Endothelial cell of hepatic sinusoid (primary cell): ENCODE data around the gene SLIT1.

Experiments
- in situ Hi-C: cut with HindIII; loops from 2 replicates; pipeline ENCODE4 v1.10.0; 2017; ENCODE audit warnings: low sequenced_read_pairs

The SLIT1 gene

DNA sequence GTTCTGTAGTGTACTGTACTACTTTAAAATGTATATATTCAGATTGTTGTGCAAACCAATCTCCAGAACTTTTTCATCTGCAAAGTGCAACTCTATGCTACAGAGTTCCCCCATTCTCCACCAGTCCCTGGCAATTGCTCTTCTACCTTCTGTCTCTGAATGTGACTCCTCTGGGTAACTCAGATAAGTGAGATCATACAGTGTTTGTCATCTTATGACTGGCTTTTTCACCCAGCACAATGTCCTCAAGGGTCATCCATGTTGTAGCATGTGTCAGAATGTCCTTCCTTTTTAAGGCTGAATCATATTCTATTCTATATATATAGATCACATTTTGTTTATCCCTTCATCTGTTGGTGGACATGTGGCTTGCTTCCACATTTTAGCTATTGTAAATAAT lies 10.8 kb downstream of the SLIT1 start:
- in situ Hi-C loops, result no loop called here

DNA sequence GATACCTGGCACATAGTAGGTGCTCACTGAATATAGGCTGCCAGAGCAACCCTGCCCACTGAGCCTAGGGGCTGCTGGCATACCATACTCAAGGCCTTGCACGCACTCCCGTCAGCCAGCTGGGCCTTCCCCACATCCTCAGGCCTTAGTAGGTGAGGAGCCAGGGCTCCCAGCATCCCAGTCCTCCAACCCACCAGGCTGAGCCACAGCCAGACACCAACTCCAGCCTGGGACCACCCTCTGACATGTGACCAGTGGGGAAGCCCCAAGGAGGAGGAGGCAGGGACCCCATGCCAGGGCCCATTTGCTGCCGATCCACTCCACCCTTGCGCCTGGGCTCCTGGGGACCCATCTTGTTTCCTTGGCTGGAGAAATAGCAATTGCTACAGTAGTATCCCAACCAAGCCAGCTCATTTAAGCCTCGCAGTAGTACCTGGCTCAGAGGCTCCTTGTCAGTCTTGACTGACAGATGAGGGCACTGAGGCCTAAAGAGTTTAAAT lies 11.4 kb downstream of the SLIT1 start:
- in situ Hi-C loops, result no loop called here

GRCh38 chr10:97173036-97173435 lies 12.7 kb downstream of the SLIT1 start:
- in situ Hi-C loops, result no loop called here

- in situ Hi-C loops, result no loop called here
These were observed 14.8 kb downstream of the SLIT1 start for GRCh38 chr10:97171001-97171400.

DNA sequence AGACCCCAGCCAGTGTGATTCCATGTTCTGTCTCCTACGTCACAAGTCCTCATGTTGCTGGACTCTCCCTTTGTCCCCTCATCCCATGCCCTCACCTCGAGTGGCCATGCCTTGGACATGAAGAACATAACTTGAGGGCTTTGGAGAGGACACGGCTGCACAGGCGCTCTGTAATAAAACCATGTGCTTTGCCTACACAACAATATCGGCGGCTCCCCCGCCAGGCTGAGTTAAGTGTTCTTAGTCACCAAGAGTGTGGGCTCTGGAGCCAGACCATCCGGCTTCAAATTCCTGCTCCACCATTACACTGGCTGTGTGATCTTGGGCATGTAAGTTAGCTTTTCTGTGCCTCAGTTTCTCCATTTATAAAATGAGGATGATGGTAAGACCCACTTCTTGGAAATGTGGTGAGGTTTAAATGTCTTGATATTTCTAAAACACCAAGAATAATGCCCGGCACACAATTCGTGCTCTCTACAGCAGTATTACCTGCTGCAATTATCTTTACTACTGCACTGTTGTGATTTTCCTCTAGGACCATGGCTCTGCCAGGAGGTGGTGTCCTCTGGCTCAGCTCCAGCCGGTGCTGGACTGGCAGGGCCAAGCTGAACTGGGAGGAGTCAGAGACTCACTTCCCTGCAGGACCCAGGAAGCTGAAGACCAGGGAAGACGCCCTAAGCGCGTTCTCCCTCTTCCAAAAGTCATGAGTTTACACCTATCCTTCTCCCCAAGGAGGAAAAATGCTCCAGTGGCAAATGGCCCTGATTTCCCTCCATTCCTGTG lies 15.7 kb downstream of the SLIT1 start:
- in situ Hi-C loops, result no loop called here

DNA sequence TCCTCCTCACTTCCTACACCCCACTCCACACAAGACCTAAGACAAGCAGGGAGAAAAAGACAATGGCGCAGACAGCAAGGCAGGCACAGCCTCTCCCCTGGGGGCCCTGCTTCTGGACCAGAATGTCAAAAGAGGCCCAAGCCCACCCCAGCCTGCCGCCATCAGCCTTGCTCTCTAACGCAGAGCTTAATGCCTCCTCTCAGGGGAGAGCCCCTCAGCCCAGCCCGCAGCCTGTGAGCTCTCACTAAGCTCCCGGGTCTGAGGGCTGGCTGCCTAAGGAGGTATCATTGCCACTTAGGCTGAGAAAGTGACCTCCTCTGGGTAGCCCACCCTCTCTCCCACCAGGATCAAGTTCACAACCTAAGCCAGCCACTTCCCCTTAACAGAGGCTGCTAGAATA lies 16.7 kb downstream of the SLIT1 start:
- in situ Hi-C loops, result no loop called here

GRCh38 chr10:97168645-97169044 lies 17.1 kb downstream of the SLIT1 start:
- in situ Hi-C loops, result no loop called here

DNA sequence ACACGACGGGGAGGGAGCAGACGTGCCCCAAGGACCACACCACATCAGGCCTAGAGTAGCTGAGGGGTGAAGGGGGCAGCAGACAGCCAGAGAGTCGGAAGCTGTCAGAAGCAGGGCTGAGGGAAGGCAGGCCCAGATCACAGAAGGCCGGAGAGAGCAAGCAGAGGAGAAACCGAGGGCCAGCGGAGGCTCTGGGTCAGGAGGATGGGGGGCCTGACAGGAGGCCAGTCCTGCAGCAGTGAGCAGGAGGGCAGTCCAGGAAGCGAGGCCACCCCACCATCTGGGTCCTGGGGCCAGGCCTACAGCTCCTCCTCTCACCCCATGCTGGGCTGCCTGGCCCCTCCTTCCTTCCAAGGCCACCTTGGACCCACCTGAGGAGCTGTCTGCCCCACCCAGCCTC lies 20.3 kb downstream of the SLIT1 start:
- in situ Hi-C loops, result no loop called here

GRCh38 chr10:97163781-97164501 lies 21.8 kb downstream of the SLIT1 start:
- in situ Hi-C loops, result no loop called here

DNA sequence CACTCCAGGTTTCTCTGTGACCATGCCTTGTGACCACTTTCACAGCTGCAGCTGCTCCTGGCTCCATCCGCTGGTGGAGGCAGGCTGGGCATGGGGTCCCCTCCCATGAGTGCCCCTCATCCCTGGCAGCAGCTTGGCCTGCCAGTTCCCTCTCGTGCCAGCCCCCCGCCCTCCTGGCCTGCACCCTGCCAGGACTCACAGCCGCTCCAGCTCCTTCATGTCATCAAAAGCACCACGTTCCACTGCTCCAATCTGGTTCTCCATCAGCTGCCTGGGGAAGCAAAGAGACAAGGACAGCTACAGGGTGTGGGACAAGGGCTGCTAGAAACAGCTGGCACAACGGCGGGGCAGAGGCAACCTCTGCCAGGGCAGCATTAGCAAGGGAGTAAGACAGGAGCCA lies 22.6 kb downstream of the SLIT1 start:
- in situ Hi-C loops, result no loop called here

GRCh38 chr10:97159646-97160305 lies 26.0 kb downstream of the SLIT1 start:
- in situ Hi-C loops, result loop anchor here (5.0 kb wide), 1 partner anchor 68 kb away; no protein-coding TSS in a partner anchor

DNA sequence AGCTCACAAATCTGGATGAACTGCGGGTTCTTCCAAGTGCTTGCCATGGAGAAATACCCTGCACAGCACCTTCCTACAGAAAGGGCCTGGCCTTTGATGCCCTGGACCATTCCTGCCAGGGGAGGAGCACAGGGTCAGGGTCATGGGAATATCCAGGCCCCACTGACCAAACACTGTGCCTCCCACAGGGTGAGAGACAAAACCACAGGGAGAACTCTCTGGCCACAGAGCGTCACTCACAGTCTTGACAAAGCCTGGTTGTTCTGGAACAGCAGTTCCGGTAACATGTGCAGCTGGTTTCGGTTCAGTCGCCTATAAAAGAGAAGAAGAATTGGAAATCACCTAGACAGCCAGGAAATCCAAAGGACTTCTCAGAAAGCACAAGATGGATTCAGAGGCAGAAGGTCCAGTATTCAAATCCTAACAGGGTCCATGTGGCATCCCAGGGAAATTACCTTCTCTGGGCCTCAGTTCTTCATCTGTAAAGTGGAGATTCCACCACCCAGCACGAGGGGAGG lies 28.1 kb downstream of the SLIT1 start:
- in situ Hi-C loops, result loop anchor here (5.0 kb wide), 1 partner anchor 70 kb away; no protein-coding TSS in a partner anchor

- in situ Hi-C loops, result loop anchor here (5.0 kb wide), 1 partner anchor 73 kb away; no protein-coding TSS in a partner anchor
These were observed 31.0 kb downstream of the SLIT1 start for GRCh38 chr10:97154781-97155180.

DNA sequence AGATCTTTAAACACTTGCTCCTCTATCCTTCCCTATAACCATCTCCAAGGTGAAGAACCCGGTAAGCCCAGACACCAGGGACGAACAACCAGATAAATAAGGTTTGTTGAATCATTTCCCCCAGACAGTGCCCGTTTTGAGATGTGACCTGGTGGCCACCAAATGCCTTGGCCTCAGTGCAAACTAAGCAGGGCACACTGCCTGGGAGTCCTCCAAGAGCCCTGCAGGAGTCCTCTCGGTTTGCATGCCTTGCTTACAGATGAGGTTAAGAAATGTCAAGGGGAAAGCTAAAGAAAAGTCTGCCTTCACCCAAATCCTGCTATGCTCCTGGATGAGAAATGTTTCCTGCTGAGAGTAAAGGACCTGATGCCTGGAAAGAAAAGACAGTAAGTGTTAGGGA lies 31.6 kb downstream of the SLIT1 start:
- in situ Hi-C loops, result no loop called here

DNA sequence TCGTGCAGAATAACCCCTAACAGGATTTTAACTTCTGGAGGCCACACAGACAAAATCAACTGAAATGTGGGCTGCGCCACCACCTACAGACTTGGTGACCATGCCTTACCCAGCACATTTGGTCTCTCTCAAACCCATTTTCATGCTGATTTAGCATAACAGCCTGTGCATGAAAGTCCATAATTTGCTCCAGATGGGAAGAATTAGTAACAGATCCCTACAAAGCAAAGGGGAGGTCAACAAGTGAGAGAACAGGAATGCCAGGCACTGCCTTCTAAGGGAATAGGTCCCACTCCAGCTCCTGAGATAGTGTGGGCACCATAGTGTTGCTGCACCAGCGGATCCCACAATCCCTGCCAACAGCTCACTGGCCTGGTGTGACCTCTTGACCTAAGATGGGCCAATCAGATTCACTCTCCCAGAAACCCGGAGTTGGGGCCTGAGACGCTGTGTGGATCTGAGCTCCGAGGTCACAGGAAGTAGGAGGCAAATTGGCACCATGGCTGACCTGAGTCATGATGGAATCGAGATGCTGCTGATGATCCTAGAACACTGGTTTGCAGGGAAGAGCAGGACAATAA lies 32.4 kb downstream of the SLIT1 start:
- in situ Hi-C loops, result no loop called here

DNA sequence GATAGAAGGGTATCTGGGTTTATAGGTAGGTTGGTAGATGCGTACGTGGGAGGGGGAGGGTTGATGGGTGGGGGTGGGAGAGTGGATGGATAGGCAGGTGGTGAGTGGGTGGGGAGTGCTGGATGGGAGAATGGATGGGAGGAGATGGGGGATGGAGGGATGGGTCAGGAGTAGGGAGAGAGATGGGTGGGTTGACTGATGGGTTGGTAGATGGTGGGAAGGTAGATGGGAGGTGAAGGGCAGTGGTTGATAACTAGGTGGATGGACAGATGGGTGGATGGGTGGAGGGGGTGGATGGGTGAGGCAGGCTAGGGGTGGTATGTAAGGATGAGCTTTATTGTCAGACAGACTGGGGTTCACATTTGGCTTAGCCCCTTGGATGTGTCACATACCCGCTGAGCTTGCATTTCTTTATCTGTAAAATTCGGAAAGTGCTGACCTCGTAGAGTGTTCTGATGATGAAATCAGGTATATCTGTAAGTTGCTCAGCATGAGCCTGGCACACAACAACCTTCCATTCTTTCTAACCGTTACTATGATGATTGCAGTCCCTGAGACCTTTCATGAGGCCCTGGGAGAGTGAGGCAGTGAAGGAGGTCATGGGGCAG lies 34.3 kb downstream of the SLIT1 start:
- in situ Hi-C loops, result no loop called here

DNA sequence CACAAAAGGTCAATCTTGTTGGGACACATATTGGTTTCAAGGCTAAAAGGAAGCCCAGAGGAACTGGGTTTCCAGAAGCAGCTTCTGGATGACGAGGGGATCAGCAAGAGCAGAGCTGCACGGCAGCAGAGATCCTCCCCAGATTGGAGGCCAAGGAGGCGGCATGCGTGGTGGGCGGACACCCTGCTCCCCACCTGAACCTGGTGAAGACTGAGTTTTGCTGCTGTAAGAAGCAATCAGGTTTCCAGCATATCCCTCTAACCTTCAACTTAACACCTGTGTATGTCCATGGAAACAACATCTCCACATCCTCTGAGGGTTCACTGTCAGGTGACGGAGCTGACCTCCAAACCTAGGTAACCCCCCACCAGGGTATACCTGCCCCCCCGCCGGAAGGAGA lies 35.1 kb downstream of the SLIT1 start:
- in situ Hi-C loops, result no loop called here

GRCh38 chr10:97150013-97150595 lies 35.7 kb downstream of the SLIT1 start:
- in situ Hi-C loops, result no loop called here

- in situ Hi-C loops, result no loop called here
These were observed 36.7 kb downstream of the SLIT1 start for GRCh38 chr10:97149079-97149531.

DNA sequence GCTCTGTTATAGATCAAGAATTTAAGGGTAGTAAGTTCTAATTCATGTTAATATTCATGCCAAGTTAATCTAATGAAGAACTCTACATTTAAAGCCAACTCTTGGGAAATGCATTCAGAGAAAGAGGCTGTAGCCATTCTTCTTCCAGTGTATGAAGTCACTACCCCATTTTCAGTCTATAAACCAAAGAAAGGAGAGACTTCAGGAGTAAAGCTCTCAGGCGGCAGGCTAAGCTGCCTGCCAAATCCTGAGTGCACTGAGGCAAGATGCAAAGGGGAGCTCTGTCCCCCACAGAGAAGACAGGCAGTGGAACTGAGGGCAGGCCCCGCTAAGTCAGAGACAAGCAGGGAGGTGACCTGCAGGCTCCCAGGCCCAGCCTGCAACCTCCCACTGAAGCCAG lies 41.5 kb downstream of the SLIT1 start:
- in situ Hi-C loops, result loop anchor here (5.0 kb wide), 1 partner anchor 52 kb away; no protein-coding TSS in a partner anchor
